Right kidney (tissue), 9 donors: ENCODE measurements around the gene RTCB.

Experiments
- DNase-seq: peaks from one replicate; pipeline ENCODE4 v3.0.0-alpha.2; 2016
- long read RNA-seq, 8 donors: transcript quantifications; one replicate each; lab custom pipeline, GENCODE V29; 2026

RTCB gene
- long read RNA-seq, donor 1, transcript RTCB-205 (5 exons, 767 nt) = minor isoform, 11 of 70 reads
- long read RNA-seq, donor 1, transcript RTCB-201 (12 exons, 2,027 nt) = major isoform, 59 of 70 reads
- long read RNA-seq, donor 1, partial matches to known transcripts = 0 of 70 reads
- long read RNA-seq, donor 1, other reads (novel, unspliced or antisense) = 0 of 70 reads
- long read RNA-seq, donor 2, transcript RTCB-201 (12 exons, 2,027 nt) = major isoform, 39 of 42 reads
- long read RNA-seq, donor 2, partial matches to known transcripts = 0 of 42 reads
- long read RNA-seq, donor 2, other reads (novel, unspliced or antisense) = 0 of 42 reads
- long read RNA-seq, donor 3, transcript RTCB-201 (12 exons, 2,027 nt) = major isoform, 29 of 31 reads
- long read RNA-seq, donor 3, partial matches to known transcripts = 0 of 31 reads
- long read RNA-seq, donor 3, other reads (novel, unspliced or antisense) = 0 of 31 reads
- long read RNA-seq, donor 4, transcript RTCB-201 (12 exons, 2,027 nt) = major isoform, 18 of 24 reads
- long read RNA-seq, donor 4, partial matches to known transcripts = 5 of 24 reads
- long read RNA-seq, donor 4, other reads (novel, unspliced or antisense) = 0 of 24 reads
- long read RNA-seq, donor 5, transcript RTCB-201 (12 exons, 2,027 nt) = major isoform, 38 of 43 reads
- long read RNA-seq, donor 5, partial matches to known transcripts = 0 of 43 reads
- long read RNA-seq, donor 5, other reads (novel, unspliced or antisense) = 0 of 43 reads
- long read RNA-seq, donor 6, transcript RTCB-201 (12 exons, 2,027 nt) = major isoform, 29 of 30 reads
- long read RNA-seq, donor 6, partial matches to known transcripts = 0 of 30 reads
- long read RNA-seq, donor 6, other reads (novel, unspliced or antisense) = 0 of 30 reads
- long read RNA-seq, donor 7, transcript RTCB-205 (5 exons, 767 nt) = minor isoform, 9 of 56 reads
- long read RNA-seq, donor 7, transcript RTCB-201 (12 exons, 2,027 nt) = major isoform, 46 of 56 reads
- long read RNA-seq, donor 7, partial matches to known transcripts = 0 of 56 reads
- long read RNA-seq, donor 7, other reads (novel, unspliced or antisense) = 0 of 56 reads
- long read RNA-seq, donor 8, transcript RTCB-201 (12 exons, 2,027 nt) = major isoform, 40 of 44 reads
- long read RNA-seq, donor 8, partial matches to known transcripts = 0 of 44 reads
- long read RNA-seq, donor 8, other reads (novel, unspliced or antisense) = 0 of 44 reads

DNA sequence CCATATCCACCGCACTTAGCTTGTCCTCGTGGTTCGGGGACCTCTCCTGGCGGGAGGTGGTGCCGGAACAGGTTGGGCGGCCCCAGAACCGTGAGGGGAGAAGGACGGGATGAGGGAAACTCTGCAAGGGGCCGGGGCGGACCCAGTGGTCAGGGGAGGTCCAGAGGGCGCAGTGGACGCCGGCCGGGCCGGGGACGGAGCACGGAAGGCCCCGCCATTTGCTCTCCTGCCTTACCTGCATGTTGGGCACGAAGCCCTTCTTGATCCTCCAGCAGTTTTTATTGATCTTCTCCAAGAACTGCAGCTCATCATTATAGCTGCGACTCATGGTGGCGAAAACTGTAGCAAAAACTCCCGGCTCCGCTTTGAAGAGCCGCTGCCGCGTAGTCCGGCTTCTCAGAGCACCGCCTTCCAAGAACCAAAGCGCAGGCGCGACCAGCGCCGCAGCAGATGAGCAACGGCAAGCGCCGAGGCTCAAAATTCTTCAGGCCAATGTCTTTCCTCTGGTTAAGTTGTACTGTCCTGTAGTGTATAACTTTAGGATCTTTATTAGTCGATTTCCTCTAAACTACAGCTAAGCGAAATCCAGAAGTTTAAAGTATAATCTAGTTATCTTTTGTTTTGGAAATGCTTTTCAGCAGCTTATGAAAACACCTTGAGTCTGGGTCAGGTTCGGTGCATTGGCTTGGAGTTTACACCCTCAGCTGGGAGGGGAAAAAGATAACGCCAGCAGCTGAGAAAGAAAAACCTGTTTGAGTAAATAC lies at the start of gene RTCB:
TSS of gene RTCB (minus strand) at position 419 of the 764 bp plus-strand sequence. CDS start at position 328, 91 bp downstream.
- DNase-seq = peak; percentile 89

DNA sequence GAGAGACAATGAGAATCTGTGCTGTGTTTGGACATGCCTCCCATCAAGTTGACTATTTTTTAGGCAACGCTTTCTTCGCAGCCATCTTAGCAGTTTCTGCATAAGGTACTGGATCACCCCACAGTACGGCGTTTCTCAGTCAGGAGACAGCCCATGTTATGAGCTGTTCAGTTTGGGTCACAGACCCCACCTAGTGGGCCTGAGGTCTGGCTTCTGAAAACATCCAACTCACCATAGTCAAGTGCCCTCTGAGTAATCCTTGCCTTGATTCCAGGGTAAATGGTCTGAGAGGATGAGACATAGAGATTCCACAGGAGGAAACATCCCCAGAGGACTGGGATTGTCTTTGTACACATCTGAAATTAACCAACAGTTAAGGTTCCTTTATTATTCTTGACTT lies 45.0 kb upstream of the RTCB start:
- DNase-seq = no peak

DNA sequence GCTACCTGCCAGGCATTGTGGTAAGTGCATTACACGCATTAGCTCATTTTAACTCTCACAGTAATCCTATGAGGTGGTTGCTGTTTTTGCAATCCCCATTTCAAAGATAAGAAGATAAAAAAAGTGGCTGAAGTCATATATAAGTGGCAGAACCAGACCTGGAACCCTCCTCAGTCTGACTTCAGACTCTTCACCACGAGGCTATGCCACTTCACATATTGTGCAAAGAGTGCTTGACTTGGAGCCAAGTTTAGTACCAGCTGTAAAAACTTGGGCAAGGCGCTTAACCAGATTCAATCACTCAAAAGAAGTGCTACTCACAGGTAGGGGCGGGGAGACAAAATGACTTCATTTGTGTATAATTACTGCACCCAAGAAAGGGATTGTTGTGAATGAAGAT lies 36.9 kb upstream of the RTCB start:
- no peak for DNase-seq

DNA sequence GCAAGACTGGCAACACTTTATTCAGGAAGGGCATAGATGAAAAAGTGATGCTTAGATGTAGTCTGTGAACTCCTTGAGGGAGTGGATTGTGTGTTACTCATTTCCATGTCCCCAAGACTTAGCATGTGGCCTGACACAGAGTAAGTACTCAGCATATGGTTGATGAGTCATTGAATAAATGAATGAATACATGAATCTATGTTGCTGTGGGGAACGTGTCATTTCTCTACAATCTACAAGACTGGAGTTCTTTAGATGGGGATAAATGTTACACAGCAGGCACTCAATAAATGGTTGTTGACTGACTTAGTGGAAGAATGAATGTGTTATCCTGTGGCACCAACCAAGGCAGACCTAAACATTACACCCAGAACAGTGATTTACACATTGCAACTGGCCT lies 34.3 kb upstream of the RTCB start:
- no peak for DNase-seq

DNA sequence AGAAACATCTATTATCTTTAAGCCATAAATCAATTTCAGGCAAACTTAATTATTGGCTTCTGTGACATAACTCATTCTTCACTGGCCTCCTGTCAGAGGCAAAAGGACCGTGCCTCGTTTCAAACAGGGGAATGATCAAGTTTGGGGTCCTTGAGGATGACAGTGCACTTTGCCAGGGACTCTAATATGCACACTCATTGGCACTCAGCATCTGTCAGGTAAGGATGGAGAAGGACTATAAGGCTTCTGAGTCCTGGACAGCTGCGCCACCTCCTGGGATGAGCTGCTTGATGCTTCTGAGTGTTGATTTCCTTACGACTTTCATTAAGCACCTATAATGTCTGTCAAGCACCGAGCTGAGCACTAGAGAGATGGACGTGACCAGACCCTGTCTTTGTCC lies 32.0 kb upstream of the RTCB start:
- no peak for DNase-seq

DNA sequence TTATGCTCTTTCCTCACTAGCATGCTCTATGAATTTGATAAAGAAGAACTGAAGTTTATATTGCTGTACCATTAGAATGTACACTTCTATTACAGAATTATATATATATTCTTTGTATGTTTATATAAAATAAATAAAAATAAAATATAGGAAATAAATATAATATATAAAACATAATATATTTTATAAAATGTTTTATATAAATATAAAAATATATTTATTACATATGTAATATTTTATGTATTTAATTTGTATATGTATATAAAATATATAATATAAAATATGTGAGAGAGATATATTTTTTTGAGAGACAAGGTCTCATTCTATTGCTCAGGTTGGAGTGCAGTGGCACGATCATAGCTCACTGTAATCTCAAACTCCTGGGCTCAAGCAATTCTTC lies 18.3 kb upstream of the RTCB start:
- no peak for DNase-seq

DNA sequence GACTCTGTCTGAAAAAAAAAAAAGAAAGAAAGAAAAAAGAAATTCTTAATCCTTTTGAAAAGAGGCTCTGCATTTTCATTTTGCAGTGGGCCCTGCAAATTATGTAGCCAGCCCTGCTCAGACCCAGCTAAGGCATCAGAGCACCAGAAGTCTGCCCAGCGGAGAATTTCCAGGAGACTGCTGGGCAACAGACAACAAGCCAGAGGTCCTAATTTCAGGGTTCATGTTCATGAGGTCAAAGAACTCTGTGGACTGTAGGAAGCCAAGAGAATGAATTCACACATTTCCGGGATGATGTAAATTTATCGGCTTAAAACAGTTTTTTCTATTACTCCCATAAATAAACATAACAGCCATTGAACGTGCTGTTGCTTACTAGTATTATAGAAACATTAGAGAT lies 14.8 kb upstream of the RTCB start:
- DNase-seq = no peak

DNA sequence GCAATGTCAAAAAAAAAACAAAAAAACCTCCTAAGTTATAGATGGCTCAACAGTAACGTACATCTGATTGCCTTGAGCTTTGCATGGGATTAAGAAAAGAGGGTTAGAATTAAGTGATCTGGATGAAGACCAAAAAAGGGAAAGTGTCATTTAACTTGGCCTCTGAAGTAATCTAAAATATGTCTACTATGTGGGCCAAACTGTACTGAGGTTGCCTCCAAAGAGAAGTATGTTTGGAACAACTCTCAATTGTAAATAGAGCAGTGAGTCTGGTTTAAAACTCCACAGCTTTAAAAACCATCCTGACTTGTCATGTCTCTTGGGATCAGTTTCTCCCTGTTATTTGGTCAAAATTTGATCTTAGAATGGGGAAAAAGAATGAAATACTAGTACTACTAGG lies 11.6 kb upstream of the RTCB start:
- DNase-seq = no peak

DNA sequence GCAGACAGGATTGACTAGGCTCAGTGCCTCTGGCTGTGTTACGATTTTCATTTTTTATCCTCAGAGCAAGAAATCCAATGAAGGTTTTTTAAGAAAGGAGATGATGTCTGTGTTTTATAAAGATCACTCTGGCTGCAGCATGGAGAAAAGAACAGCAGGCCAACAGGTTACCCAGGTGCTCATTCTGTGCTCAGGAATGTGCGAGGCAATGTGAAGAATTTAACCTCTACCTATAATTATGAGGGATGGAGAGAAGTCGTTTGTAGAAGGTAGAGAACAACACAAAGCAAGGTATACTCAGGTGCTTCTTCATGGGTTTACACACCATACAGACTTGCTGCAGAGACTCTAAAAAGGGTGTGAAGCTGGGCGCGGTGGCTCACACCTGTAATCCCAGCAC lies 10.0 kb upstream of the RTCB start:
- no peak for DNase-seq

DNA sequence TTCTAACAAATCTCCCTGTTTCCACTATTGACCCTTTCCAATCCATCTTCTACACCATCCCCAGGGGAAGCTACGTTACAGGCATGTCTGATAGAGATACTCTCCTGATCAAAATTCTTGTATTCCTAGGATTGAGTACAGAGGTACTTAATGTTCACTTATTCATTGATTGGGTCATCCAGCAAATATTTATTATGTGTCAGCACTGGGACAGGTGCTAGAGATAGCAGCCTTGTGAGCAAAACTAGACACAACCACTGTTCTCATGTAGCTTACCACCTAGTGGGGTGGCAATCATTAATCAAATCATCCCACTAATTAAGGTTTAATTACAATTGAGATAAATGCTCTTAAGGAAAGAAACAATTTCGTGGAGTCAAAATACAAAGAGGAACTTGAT lies 9.4 kb upstream of the RTCB start:
- DNase-seq = no peak

DNA sequence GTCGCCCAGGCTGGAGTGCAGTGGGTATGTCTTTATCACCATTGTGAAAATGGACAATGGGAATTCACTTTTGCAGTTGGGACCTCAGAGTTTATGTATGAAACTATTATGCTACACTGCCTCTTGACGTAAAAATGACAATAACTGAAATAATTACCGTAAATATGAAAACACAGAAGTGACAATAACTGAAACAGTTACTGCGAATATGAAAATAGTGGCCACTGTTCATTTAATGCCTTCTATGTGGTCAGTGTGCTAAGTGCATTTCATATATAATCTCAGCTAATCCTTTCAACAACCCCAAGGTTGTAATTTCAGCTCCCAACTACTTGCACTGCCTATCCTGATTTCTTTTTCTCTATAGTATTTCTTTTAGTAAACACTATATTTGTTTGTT lies 5.9 kb upstream of the RTCB start:
- no peak for DNase-seq

DNA sequence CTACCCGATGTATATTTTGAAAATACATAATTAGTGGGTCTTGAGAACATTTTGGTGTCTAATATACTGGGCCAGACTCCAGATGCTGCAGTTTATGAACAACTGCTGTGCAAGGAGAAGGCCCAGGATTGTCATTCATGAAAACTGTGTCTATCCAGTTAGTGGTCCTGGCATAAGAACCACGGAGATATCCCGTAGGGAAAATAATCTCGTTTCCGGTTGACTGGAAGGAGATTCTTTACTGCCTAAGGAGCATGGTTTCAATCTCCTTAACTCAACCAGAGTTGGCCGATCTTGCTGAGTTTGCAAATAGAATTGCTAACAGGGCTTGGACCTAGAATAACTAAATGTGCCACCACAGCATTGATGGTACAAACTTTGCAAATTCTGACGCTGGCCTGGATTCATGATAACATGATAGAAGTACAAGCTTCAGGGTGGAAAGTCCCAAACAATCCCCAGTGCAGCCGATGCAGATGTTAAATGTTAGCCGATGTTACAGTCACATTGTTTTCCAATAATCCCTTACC lies 4.6 kb upstream of the RTCB start:
- no peak for DNase-seq

DNA sequence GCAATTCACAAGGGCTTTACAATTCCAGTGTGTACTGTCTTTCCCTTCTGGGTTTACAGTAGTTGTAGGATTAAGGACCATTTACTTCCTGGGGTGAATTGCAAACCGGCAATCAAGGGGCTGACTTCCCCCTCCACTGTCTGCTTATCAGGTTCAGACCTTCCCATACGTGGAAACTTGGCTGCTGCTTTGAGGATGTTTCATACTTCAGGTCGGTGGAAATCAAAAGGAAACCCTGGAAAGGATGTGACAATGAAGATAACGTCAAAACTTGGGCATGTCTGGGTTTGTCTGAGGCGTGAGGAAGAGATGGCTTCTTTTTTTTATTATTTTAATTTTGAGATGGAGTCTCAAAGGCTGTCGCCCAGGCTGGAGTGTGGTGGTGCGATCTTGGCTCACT lies 2.1 kb upstream of the RTCB start:
- no peak for DNase-seq

DNA sequence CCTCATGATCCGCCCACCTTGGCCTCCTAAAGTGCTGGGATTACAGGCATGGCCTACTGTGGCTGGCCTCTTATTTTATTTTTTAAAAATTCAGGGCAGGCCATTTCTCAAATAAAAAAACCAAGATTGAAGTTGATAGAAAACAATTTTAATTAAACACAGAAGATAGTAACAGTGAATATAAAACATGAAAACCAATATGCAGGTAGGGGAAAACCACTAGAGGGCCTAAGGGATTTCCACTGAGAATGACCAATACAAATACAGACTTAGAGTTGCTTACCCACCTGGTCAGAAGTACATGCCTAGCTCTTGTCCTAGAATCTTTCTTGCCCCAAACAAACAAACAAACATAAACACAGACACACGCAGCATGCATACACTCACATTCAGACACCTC lies 1.7 kb upstream of the RTCB start:
- DNase-seq = no peak

DNA sequence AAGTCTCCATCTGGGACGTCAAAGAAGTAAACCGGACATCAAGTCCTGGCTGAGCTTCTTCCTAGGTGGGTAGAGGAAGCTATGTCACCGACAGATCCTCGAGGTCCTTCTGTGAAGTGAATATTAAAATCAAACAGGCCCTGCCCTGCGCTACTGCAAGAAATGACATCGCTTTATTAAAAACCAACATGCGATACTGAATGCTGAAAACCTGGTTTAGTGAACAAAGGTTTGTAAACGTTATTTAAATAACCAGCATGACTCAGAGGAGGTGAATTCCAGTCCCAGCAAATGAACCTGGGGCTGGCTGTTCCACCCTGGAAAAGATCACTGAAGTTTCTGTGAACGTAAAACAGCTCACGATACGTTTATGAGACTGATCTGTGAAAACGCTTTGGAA lies 645 bp downstream of the RTCB start:
- no peak for DNase-seq

DNA sequence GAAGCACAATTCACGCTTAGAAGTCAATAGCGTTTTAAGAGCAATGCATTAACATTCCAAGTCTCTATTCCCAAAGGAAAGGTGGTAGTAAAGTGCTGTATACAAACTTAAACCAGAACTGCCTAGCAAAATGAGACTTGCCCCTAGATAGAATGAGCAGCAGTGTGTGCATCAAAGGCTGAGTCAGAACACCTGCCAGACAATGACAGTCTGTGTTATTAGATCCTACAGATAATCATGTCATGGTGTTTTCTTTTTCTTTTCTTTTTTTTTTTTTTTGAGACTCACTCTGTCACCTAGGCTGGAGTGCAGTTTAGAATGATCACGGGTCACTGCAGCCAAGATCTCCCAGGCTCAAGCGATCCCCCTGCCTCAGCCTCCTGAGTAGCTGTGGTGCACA lies 1.6 kb downstream of the RTCB start:
- DNase-seq = no peak

DNA sequence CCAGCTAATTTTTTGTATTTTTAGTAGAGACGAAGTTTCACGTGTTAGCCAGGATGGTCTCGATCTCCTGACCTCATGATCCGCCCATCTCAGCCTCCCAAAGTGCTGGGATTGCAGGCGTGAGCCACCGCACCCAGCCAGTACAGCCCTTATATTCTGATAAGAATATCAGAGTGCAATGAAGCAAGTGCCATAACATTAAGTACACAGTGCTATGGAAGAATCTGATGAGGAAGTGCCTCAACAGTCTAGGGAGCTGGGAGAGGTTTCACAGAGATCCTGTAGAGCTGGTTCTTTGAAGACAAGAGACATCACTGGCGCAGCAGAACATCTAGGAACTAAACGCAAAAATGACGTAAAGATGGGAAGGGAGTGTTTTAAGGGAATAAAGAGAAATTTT lies 2.1 kb downstream of the RTCB start:
- no peak for DNase-seq

DNA sequence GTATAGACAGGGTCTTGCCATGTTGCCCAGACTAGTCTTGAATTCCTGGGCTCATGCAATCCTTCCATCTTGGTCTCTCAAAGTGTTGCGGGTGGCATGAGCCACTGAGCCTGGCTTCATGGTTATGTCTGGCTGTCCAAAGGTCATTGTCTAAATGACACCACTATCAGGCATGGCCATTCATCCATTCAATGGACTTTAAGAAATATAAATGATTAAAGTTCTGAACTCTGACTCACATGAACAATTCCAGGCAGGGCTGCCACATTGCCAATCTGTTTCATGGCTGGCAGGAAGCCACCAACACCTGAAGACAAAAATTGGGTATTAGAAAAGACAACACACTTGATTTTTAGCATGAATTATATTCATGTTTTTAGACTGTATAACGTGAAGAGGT lies 4.1 kb downstream of the RTCB start:
- DNase-seq = no peak

DNA sequence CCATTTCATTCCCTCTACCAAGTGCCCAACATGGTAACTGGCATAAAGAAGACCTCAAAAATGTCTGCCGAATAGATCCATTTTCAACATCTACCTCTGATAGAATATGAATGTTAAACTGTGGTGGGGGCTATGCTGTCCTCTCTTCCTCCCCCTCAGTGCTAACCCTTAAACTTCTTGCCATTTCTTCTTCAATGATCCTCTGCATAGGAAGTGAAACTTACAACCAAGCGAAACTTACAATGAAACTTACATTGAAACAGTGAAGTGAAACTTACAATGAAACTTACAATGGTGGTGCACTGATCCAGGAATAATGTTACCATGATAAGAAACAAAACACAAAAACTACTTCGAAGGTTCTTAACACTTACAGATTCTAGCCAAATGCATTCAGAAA lies 4.7 kb downstream of the RTCB start:
- no peak for DNase-seq

DNA sequence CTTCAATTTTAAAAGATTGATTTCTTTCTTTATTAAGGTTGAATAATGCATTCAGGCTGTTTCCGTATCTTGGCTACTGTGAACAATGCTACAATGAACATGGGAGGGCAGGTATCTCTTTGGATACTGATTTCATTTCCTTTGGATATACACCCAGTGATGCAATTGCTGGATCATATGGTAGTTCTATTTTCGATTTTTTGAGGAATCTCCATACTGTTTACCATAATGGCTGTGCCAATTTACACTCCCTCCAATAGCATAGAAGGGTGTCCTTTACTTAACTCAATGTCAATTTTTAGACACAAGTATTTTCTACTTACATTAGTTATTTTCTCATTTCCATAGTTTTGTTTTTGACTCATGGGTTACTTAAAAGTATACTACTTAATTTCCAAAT lies 8.0 kb downstream of the RTCB start:
- no peak for DNase-seq

DNA sequence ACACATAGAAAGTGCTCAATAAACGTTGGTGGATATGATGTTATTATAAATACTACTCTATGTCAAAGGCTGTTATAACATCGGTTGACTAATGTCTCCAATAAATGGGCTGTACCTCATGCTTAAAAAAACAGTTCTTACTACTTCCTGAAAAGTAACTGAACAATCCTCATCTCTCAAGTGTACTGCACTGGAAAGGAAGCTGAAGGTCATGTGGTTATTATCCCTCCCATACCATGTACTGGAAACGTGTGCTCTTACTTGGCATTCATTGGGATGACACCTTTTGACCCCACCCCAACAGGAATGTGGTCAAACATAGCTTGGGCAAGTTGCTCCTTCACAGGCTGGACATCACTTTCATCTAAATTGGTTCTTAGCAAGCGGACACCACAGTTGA lies 10.6 kb downstream of the RTCB start:
- no peak for DNase-seq

DNA sequence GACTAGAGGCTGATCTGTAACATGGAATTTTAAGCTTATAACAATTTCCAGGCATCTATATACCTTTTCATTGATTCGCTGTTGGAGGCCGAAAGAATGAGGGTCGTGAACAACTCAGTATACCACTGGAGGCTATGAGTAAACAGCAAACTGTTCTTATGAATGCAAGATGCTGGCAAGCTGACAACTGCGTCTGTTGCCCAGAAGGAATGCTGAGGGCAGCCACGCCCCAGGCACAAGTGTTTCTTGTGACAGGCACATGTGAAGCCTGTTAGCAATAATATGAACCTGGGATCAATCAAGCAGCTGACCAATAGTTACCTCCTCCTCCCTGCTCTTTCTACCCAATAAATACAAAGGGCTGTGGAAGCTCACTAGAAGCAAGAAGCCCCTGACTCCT lies 15.3 kb downstream of the RTCB start:
- no peak for DNase-seq
